K562 (cell line): ENCODE results near the gene MCM7. TPM values are rescaled to one million over a fixed set of nuclear protein-coding genes. Genes with fewer than 3 reads are reported as not detected.

Experiments
- BRF2 ChIP-seq: IDR thresholded peaks from 3 replicates; pipeline ENCODE4 v1.6.1; 2011; ENCODE audit warnings: borderline replicate concordance, mild to moderate bottlenecking; ENCODE audit not compliant: insufficient read length, insufficient read depth
- ETV6 ChIP-seq, 3 experiments: fragments of 150-350 bp in 1 of 3; sonication (generic) in 1 of 3; formaldehyde crosslinking in 1 of 3; IDR thresholded peaks; 2 replicates each; pipeline versions ENCODE4 v1.6.1 to v1.8.0; 2014 to 2022; ENCODE audit warnings: borderline replicate concordance in 2 of 3, low read depth in 2 of 3, antibody characterized with exemption in 1 of 3, low read length in 1 of 3, mild to moderate bottlenecking in 1 of 3, missing genetic modification reagents in 1 of 3
- GTF2B ChIP-seq: IDR thresholded peaks from 2 replicates; pipeline ENCODE4 v1.6.1; 2011; ENCODE audit not compliant: insufficient read length; ENCODE audit errors: extremely low read depth
- GTF3C2 ChIP-seq: IDR thresholded peaks from 3 replicates; pipeline ENCODE4 v1.6.1; 2011; ENCODE audit warnings: borderline replicate concordance, mild to moderate bottlenecking, moderate library complexity; ENCODE audit not compliant: insufficient read length; ENCODE audit errors: extremely low read depth
- ID3 ChIP-seq, 2 experiments: fragments of 250-450 bp in 1 of 2; fragments of 450-650 bp in 1 of 2; sonication (Bioruptor Pico) in 1 of 2; IDR thresholded peaks; 2 replicates each; pipeline versions ENCODE4 v1.6.1 to v1.8.0; 2016 to 2021; ENCODE audit warnings: mild to moderate bottlenecking in 2 of 2, moderate library complexity in 2 of 2, missing compliant biosample characterization in 1 of 2, missing genetic modification characterization in 1 of 2
- KLF16 ChIP-seq: IDR thresholded peaks from 2 replicates; pipeline ENCODE4 v1.6.1; 2016; ENCODE audit warnings: antibody characterized with exemption
- MTA3 ChIP-seq: fragments of 450-650 bp; formaldehyde crosslinking; IDR thresholded peaks from 2 replicates; pipeline ENCODE4 v1.6.1; 2017; ENCODE audit warnings: mild to moderate bottlenecking, borderline replicate concordance
- NFXL1 ChIP-seq: fragments of 450-650 bp; formaldehyde crosslinking; IDR thresholded peaks from 2 replicates; pipeline ENCODE4 v1.4.0; 2021; ENCODE audit warnings: mild to moderate bottlenecking
- NFYB ChIP-seq: IDR thresholded peaks from 2 replicates; pipeline ENCODE4 v1.6.1; 2011; ENCODE audit warnings: mild to moderate bottlenecking, moderate library complexity; ENCODE audit not compliant: insufficient read length; ENCODE audit errors: extremely low read depth
- NR0B1 ChIP-seq: fragments of 450-650 bp; IDR thresholded peaks from one replicate; pipeline ENCODE4 v1.6.1; 2018; ENCODE audit warnings: mild to moderate bottlenecking, moderate library complexity; ENCODE audit not compliant: partially characterized antibody
- NR1H2 ChIP-seq: sonication (generic); formaldehyde crosslinking; IDR thresholded peaks from 2 replicates; pipeline ENCODE4 v1.4.0; 2020; ENCODE audit warnings: mild to moderate bottlenecking, missing genetic modification reagents
- RAD21 ChIP-seq, 2 experiments: fragments of 250-450 bp in 1 of 2; fragments of 450-650 bp in 1 of 2; sonication (Bioruptor Pico) in 1 of 2; formaldehyde crosslinking in 1 of 2; IDR thresholded peaks in 1 of 2; conservative IDR thresholded peaks in 1 of 2; 2 replicates each; pipeline versions ENCODE4 v1.4.0 to v1.8.0; 2020 to 2022; ENCODE audit warnings: mild to moderate bottlenecking in 2 of 2, moderate library complexity in 1 of 2
- RBM22 ChIP-seq: fragments of 200-400 bp; formaldehyde crosslinking; IDR thresholded peaks from 2 replicates; pipeline ENCODE4 v1.6.1; 2018; ENCODE audit warnings: low read length, low read depth; ENCODE audit not compliant: poor library complexity, severe bottlenecking
- SIN3A ChIP-seq, 2 experiments: fragments of 150-350 bp in 1 of 2; IDR thresholded peaks; 2 replicates each; pipeline ENCODE4 v1.6.1; 2011 to 2016; ENCODE audit warnings: borderline replicate concordance in 2 of 2, low read depth in 2 of 2, low read length in 2 of 2, mild to moderate bottlenecking in 2 of 2, moderate library complexity in 2 of 2; ENCODE audit not compliant: control insufficient read depth in 1 of 2
- SREBF1 ChIP-seq: fragments of 150-350 bp; IDR thresholded peaks from 2 replicates; pipeline ENCODE4 v1.6.1; 2014; ENCODE audit warnings: antibody characterized with exemption, low read depth, low read length, borderline replicate concordance
- SUPT5H ChIP-seq: fragments of 450-650 bp; IDR thresholded peaks from 2 replicates; pipeline ENCODE4 v1.6.1; 2016
- TAF9B ChIP-seq: fragments of 450-650 bp; IDR thresholded peaks from 2 replicates; pipeline ENCODE4 v1.6.1; 2018; ENCODE audit warnings: mild to moderate bottlenecking; ENCODE audit not compliant: partially characterized antibody
- polyA plus RNA-seq, 8 experiments: library from polyadenylated mRNA; depleted of rRNA in 4 of 8; stranded (reverse) in 5 of 8; unstranded in 3 of 8; fragments of >200 nt; fragmentation: Nextera tagmentation in 2 of 8; fragmentation: Illumina TruSeq in 1 of 8; extraction: Ambion mirVana in 2 of 8; extraction: Trizol in 1 of 8; gene quantifications; 2 replicates each; pipeline versions ENCODE4 v1.2.1 to v1.2.3, GENCODE V29; 2011 to 2014; ENCODE audit warnings: inconsistent platforms in 1 of 8, missing spikeins in 1 of 8
- total RNA-seq, 7 experiments: library from RNA; depleted of rRNA in 6 of 7; stranded (reverse); fragments of >200 nt in 6 of 7; fragmentation: Illumina TruSeq in 2 of 7; extraction: Trizol in 2 of 7; gene quantifications; 2 replicates each; pipeline versions ENCODE4 v1.2.1 to v1.2.3, GENCODE V29; 2011 to 2021; ENCODE audit warnings: low replicate concordance in 1 of 7

Gene MCM7
- total and polyA plus RNA-seq, 9 of the 15 experiments (the other 6 are each of a cell fraction or from before 2014, with no cell fraction given), result 329 to 856 (median 437) TPM

- TF ChIP-seq GTF2B (no peak), NFYB (no peak), GTF3C2 (no peak), TAF9B (peak; percentile 96), MTA3 (peak; percentile 98), NR0B1 (no peak), SIN3A (IDR thresholded peaks at IDR 0.05; ENCODE audit: borderline replicate concordance in 2 of 2, control insufficient read depth in 1 of 2, low read depth in 2 of 2, low read length in 2 of 2) (peak; percentile 84 to 88; a peak in 2 of 4 replicates), RBM22 (peak; percentile 64), NR1H2 (CRISPR knock-in tag) (no peak), BRF2 (no peak), KLF16 (peak; percentile 50), RAD21 (CRISPR knock-in tag; conservative IDR thresholded peaks at IDR 0.05 in 1 of 2, IDR thresholded peaks at IDR 0.05 in 1 of 2) (no peak), SREBF1 (0 out of 2 replicates have a peak, but pooled peaks have one; percentile 37), ETV6 (IDR thresholded peaks at IDR 0.05; ENCODE audit: borderline replicate concordance in 1 of 2, low read depth in 2 of 2, low read length in 1 of 2) (no peak), ETV6 (CRISPR knock-in tag; IDR thresholded peaks at IDR 0.05; ENCODE audit: borderline replicate concordance) (peak; percentile 97; the same call in 1 of the 2 replicates), ID3 (CRISPR knock-in tag; IDR thresholded peaks at IDR 0.05) (no peak), ID3 (tag; IDR thresholded peaks at IDR 0.05) (peak; percentile 84), SUPT5H (peak; percentile 88), NFXL1 (CRISPR knock-in tag) (no peak)
Measured at GRCh38 chr7:100088621-100089457, 12.4 kb downstream of the MCM7 start, which contains the start of gene COPS6 (continued).
